Activated naive CD4-positive, alpha-beta T cell treated with anti-CD3 and anti-CD28 coated beads, Interleukin-2, amount 50 U/mL, for 16 hours (primary cell): ENCODE data around the gene ABHD17C.
"Not testable (repeated sequence)": the region's sequence is repeated elsewhere in the genome, so short reads cannot be mapped to it uniquely, and the experiment has no call there.

ENCODE experiments used
- DNase-seq: peaks from one replicate; pipeline ENCODE4 v3.0.0-alpha.2; 2020

Gene ABHD17C

GRCh38 chr15:80695099-80695910 is at the start of gene ABHD17C:
ABHD17C (plus strand) TSS chr15:80695310; CDS start chr15:80695430, 120 bp downstream.
- DNase-seq, result peak; percentile 51

DNA sequence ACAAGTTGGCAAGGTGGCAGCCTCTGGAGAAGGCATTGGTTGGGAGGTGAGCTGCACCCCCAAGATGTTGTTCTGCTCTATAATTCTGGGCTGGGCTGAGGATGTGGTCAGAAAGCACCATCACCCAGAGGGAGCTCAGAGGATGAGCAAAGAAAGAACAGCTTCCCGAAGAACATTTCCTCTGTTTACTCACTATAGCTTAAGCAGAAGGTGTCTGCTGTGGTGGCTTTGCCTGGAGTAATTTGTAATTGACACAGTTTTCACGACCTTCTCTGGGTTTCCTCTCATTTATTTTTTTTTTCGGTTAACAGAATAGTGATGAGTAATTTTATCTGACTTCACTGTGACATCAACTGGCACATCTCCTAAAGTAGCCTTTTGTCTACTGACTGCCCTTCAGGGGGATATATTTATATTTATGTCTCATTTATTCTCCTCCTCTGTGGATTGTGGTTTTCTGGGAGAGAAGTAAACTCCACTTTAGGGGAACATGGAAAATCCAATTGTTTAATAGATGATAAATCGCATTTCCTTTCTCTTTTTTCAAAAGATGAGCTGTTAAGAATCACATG is 49.5 kb upstream of the ABHD17C start:
- no peak for DNase-seq

- not testable (repeated sequence) for DNase-seq
These were observed 47.7 kb upstream of the ABHD17C start for GRCh38 chr15:80647424-80647823.

GRCh38 chr15:80654299-80654698 is 40.8 kb upstream of the ABHD17C start:
- DNase-seq, result no peak

GRCh38 chr15:80659375-80659774 is 35.7 kb upstream of the ABHD17C start:
- no peak for DNase-seq

- no peak for DNase-seq
These were observed 35.0 kb upstream of the ABHD17C start for GRCh38 chr15:80660119-80660518.

- no peak for DNase-seq
These were observed 33.0 kb upstream of the ABHD17C start for GRCh38 chr15:80662129-80662528.

GRCh38 chr15:80662757-80663553 is 32.2 kb upstream of the ABHD17C start:
- no peak for DNase-seq

DNA sequence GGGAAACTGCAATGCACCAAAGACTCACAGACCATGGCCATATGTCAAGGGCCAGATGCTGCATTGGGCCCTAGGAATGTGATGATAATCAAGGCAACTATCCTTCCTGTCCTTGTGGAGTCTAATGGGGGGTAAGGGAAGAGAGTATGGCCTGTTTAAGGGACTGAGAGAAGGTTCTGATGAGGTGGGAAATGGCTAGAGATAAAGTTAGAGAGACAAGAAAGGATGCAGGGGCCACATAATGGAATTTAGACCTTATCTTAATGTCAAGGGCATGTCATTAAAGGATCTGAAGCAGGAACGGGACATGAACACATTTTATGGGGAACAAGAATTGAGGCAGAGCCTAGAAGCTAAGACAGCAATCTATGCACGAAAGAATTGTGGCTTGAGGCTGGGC is 30.0 kb upstream of the ABHD17C start:
- DNase-seq, result no peak

DNA sequence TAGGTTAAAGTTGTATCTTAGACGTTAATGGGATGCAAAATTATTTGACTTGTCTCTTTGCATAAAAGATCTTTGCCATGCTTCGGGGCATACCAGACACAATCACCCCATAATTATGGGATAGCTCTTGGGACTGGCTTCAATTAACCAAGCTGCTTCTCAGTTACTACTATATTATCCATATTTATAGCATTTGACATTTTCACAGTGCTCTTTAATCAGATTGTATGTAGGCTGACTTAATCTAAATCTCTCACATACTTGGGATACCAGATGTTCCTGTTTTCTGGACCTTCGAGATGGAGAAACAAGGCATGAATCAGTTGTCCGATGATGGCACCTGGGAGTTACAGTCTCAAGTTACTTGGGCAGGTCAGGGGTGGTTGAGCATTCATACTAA is 27.2 kb upstream of the ABHD17C start:
- no peak for DNase-seq

- DNase-seq, result no peak
These were observed 26.4 kb upstream of the ABHD17C start for GRCh38 chr15:80668546-80669236.

DNA sequence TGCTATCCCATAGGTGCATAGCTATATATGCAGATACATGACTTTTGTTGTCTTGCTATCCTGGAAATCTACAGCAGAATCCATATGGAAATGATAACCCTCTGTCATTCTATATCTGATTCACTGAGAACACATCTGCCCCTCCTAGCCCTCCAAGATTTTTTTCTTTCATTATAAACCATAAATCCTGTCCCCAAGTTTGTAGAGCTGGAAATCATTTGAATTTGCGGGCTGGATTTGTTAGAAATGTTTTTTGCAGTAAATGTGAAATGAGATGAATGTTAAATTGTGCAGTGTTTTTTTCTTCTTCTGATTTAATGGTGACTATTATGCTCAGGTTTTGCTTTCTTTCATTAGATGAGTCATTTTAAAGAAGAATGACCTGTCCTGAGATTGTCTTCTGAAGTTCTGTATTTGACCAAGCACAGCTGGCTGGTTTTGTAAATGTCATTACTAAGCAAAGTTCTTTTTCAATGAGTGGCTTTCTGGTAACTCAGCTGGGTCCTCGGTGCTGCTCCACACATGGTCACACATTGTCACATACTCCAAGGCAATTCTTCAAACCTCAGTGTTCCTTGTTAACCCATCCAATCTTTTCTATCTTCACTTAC is 25.3 kb upstream of the ABHD17C start:
- no peak for DNase-seq

- no peak for DNase-seq
These were observed 21.4 kb upstream of the ABHD17C start for GRCh38 chr15:80673561-80674244.

DNA sequence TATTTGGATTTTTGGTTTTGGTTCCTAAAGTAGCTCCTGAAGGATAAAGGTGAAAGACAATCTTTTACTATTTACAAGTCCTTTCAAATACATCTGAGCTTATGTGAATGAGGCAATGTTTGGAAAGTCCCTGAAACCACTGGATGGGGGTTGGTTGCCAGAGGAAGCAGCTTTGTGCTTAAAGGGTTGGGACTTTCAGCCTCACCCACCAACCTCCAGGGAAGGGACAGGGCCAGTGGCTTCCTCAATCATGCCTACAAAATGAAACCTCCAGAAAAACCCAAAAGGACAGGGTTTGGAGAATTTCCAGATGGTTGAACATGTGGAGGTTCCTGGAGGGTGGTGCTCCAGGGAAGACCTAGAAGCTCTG is 20.9 kb upstream of the ABHD17C start:
- no peak for DNase-seq

GRCh38 chr15:80677041-80677440 is 18.1 kb upstream of the ABHD17C start:
- no peak for DNase-seq

GRCh38 chr15:80679167-80679803 is 15.8 kb upstream of the ABHD17C start:
- no peak for DNase-seq

DNA sequence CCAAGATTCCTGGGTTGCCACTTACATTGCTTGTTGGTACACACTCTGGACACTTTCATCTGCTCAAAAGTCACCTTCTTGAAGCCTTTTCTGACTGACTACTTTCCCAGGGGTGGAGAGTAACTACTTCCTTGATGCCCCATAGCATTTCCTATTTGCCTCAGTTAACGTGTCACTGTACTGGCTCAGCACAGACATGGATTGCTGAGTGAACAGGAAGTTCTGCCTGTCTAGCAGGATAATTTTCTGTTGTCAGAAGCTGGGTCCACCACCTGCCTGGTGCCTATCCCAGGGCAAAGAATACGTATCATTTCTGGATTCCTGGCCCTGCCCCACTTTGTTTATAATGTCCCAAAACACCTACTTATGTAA is 15.3 kb upstream of the ABHD17C start:
- no peak for DNase-seq

- DNase-seq, result no peak
These were observed 12.9 kb upstream of the ABHD17C start for GRCh38 chr15:80682201-80682600.

GRCh38 chr15:80684697-80685096 is 10.4 kb upstream of the ABHD17C start:
- DNase-seq, result no peak

GRCh38 chr15:80685628-80686027 is 9.5 kb upstream of the ABHD17C start:
- DNase-seq, result no peak

GRCh38 chr15:80689294-80689693 is 5.8 kb upstream of the ABHD17C start:
- DNase-seq, result no peak

DNA sequence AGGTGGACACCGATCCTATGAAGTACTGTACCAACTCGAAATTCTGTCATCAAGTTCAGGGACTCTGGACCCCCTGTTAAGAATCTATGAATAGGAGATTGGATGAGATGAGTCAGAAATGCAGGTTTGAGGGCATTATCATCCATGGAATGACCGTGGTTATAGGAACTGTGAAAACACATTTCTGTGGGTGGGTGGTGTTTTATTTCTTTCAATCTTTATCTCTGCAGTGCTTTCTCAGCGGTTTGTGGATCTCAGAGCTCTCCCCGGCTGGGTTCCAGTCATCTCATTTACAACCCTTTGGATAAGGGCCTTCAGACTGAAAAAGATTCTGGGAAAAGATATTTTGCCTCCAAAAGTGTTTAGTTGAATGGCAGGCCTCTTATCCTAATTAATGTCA is 5.4 kb upstream of the ABHD17C start:
- no peak for DNase-seq
